Choroid plexus epithelial cell (primary cell): Measurements from ENCODE around the gene MRAP2.

Source experiments
- DNase-seq: peaks from one replicate; pipeline ENCODE4 v3.0.0-alpha.2; 2010; ENCODE audit warnings: low read depth
- H3K4me3 ChIP-seq: 2 replicates; pipeline ENCODE4 v1.5.1; 2011; ENCODE audit warnings: low read depth, mild to moderate bottlenecking, control low read depth, low read length, moderate library complexity
- CTCF ChIP-seq: conservative IDR thresholded peaks from 2 replicates; pipeline ENCODE4 v1.5.1; 2011; ENCODE audit warnings: low read depth, mild to moderate bottlenecking, control low read depth, inconsistent platforms, low read length, moderate library complexity

Gene MRAP2

GRCh38 chr6:84086056-84086455 is 52.5 kb downstream of the MRAP2 start:
- no peak for TF ChIP-seq CTCF
- DNase-seq, result no peak
- no peak overlapping the region for H3K4me3 ChIP-seq

- DNase-seq, result no peak
- no peak for TF ChIP-seq CTCF
- H3K4me3 ChIP-seq, result no peak overlapping the region
Observed at GRCh38 chr6:84086545-84087429, 53.2 kb downstream of the MRAP2 start.

- no peak for TF ChIP-seq CTCF
- DNase-seq, result no peak
- no peak overlapping the region for H3K4me3 ChIP-seq
Observed at GRCh38 chr6:84089081-84089480, 55.5 kb downstream of the MRAP2 start.

GRCh38 chr6:84089552-84089951 is 56.0 kb downstream of the MRAP2 start:
- no peak for DNase-seq
- H3K4me3 ChIP-seq, result no peak overlapping the region
- TF ChIP-seq CTCF, result no peak

- no peak overlapping the region for H3K4me3 ChIP-seq
- TF ChIP-seq CTCF, result no peak
- no peak for DNase-seq
Observed at GRCh38 chr6:84093441-84094435, 60.2 kb downstream of the MRAP2 start.

GRCh38 chr6:84095156-84095555 is 61.6 kb downstream of the MRAP2 start:
- no peak for TF ChIP-seq CTCF
- DNase-seq, result no peak
- H3K4me3 ChIP-seq, result no peak overlapping the region
